HG03060 (cell line): Measurements from ENCODE around the gene HNRNPC.
"Not testable (repeated sequence)": the region's sequence is repeated elsewhere in the genome, so short reads cannot be mapped to it uniquely, and the experiment has no call there.

Source experiments
- ATAC-seq: cut with Tn5 transposase; IDR thresholded peaks from one replicate; pipeline ENCODE4 v1.9.1; 2021; ENCODE audit warnings: low read depth, moderate number of reproducible peaks; ENCODE audit not compliant: unreplicated experiment

Gene HNRNPC

GRCh38 chr14:21269252-21270046 lies at the start of gene HNRNPC:
HNRNPC (minus strand) TSS chr14:21269442; CDS start chr14:21234193, 35,249 bp downstream.
- ATAC-seq: peak; percentile 90

- no peak for ATAC-seq
These were observed 48.2 kb upstream of the HNRNPC start for GRCh38 chr14:21317398-21317797.

GRCh38 chr14:21313512-21313911 lies 44.3 kb upstream of the HNRNPC start:
- no peak for ATAC-seq

GRCh38 chr14:21311614-21312013 lies 42.4 kb upstream of the HNRNPC start:
- ATAC-seq: no peak

- no peak for ATAC-seq
These were observed 40.7 kb upstream of the HNRNPC start for GRCh38 chr14:21309956-21310355.

GRCh38 chr14:21309238-21309636 lies 40.0 kb upstream of the HNRNPC start:
- no peak for ATAC-seq

GRCh38 chr14:21308479-21309237 lies 39.4 kb upstream of the HNRNPC start:
- no peak for ATAC-seq

GRCh38 chr14:21308132-21308478 lies 38.9 kb upstream of the HNRNPC start:
- no peak for ATAC-seq

GRCh38 chr14:21307637-21308036 lies 38.4 kb upstream of the HNRNPC start:
- ATAC-seq: no peak

GRCh38 chr14:21302836-21303140 lies 33.5 kb upstream of the HNRNPC start:
- not testable (repeated sequence) for ATAC-seq

- no peak for ATAC-seq
These were observed 33.0 kb upstream of the HNRNPC start for GRCh38 chr14:21302013-21302835.

GRCh38 chr14:21300892-21301291 lies 31.6 kb upstream of the HNRNPC start:
- no peak for ATAC-seq

GRCh38 chr14:21299562-21300130 lies 30.4 kb upstream of the HNRNPC start:
- no peak for ATAC-seq

- ATAC-seq: no peak
These were observed 29.1 kb upstream of the HNRNPC start for GRCh38 chr14:21298358-21298757.

GRCh38 chr14:21294026-21294425 lies 24.8 kb upstream of the HNRNPC start:
- ATAC-seq: not testable (repeated sequence)

- no peak for ATAC-seq
These were observed 17.9 kb upstream of the HNRNPC start for GRCh38 chr14:21287168-21287567.

GRCh38 chr14:21286516-21286915 lies 17.3 kb upstream of the HNRNPC start:
- ATAC-seq: not testable (repeated sequence)

- ATAC-seq: not testable (repeated sequence)
These were observed 12.7 kb upstream of the HNRNPC start for GRCh38 chr14:21281917-21282316.

- ATAC-seq: no peak
These were observed 10.5 kb upstream of the HNRNPC start, which contains the start of gene RPGRIP1 for GRCh38 chr14:21279783-21280182. RPGRIP1 (plus strand) TSS chr14:21280083; CDS start chr14:21287977, 7,894 bp downstream.

GRCh38 chr14:21278632-21279031 lies 9.4 kb upstream of the HNRNPC start:
- ATAC-seq: no peak
